Pericardium fibroblast (primary cell): ENCODE measurements around the gene PCDHA11. TPM values are rescaled to one million over a fixed set of nuclear protein-coding genes. Genes with fewer than 3 reads are reported as not detected.

Source experiments
- total RNA-seq: library from RNA; depleted of rRNA; stranded (reverse); fragments of >200 nt; gene quantifications from 2 replicates; pipeline ENCODE4 v1.2.3, GENCODE V29; 2015

The PCDHA11 gene, protein sequence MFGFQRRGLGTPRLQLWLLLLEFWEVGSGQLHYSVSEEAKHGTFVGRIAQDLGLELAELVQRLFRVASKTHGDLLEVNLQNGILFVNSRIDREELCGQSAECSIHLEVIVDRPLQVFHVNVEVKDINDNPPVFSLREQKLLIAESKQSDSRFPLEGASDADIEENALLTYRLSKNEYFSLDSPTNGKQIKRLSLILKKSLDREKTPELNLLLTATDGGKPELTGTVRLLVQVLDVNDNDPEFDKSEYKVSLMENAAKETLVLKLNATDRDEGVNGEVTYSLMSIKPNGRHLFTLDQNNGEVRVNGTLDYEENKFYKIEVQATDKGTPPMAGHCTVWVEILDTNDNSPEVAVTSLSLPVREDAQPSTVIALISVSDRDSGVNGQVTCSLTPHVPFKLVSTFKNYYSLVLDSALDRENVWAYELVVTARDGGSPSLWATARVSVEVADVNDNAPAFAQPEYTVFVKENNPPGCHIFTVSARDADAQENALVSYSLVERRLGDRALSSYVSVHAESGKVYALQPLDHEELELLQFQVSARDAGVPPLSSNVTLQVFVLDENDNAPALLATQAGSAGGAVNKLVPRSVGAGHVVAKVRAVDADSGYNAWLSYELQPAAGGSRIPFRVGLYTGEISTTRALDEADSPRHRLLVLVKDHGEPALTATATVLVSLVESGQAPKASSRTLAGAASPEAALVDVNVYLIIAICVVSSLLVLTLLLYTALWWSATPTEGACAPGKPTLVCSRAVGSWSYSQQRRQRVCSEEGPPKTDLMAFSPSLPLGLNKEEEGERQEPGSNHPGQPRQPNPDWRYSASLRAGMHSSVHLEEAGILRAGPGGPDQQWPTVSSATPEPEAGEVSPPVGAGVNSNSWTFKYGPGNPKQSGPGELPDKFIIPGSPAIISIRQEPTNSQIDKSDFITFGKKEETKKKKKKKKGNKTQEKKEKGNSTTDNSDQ
- not detected in 2 replicates for total RNA-seq

DNA sequence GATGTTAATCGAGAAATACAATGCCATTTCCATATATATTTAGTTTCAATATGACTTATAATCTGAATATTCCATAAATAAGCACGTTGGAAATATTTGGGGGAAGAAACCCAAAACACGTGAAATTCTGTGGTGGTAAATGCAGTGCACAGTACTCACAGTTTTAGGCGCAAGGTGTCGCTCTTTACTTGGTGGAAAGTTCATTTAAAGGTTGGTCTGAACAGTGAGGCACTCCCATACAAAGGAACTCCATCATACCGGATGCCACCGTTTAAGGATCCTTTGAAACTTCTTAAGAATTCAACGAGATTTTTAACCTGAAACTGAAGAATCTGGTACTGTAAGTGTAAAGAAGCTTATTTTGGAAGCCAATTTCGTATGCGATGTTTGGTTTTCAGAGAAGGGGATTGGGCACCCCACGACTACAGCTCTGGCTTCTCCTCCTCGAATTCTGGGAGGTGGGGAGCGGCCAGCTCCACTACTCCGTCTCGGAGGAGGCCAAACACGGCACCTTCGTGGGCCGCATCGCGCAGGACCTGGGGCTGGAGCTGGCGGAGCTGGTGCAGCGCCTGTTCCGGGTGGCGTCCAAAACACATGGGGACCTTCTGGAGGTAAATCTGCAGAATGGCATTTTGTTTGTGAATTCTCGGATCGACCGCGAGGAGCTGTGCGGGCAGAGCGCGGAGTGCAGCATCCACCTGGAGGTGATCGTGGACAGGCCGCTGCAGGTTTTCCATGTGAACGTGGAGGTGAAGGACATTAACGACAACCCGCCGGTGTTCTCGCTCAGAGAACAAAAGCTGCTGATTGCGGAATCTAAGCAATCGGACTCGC is at the start of gene PCDHA11:
Gene PCDHA11, plus strand, starts transcription at position 237 of the 834 bp plus-strand sequence. Its CDS starts 147 bp downstream, at position 384.

DNA sequence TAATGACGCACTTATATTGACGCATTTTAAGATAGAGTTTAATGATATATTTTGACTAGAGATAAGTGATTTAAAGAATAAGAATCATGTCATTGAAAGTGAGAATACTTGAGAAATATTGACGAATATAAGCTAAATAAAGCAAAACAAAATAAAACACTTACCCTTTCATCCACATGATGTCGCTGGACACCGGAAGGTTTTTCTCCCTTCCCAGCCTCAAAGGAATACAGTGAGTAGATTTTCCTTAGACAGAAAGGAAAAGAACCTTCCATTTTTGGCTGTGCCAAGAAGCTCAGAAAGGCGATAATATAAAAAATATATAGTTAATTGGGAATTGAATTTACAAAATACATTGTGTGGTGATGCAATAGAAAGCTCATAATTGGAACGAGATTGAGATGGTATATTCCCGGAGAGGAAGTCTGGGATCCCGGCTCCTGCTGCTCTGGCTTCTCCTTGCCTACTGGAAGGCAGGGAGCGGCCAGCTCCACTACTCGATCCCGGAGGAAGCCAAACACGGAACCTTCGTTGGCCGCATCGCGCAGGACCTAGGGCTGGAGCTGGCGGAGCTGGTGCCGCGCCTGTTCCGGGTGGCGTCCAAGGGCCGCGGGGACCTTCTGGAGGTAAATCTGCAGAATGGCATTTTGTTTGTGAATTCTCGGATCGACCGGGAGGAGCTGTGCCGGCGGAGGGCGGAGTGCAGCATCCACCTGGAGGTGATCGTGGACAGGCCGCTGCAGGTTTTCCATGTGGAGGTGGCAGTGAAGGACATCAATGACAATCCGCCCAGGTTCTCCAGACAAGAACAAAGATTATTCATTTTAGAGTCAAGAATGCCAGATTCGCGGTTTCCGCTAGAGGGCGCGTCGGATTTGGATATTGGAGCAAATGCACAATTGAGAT is 47.1 kb upstream of the PCDHA11 start, which contains the start of gene PCDHA5:
Gene PCDHA5, plus strand, starts transcription at position 239 of the 906 bp plus-strand sequence.

DNA sequence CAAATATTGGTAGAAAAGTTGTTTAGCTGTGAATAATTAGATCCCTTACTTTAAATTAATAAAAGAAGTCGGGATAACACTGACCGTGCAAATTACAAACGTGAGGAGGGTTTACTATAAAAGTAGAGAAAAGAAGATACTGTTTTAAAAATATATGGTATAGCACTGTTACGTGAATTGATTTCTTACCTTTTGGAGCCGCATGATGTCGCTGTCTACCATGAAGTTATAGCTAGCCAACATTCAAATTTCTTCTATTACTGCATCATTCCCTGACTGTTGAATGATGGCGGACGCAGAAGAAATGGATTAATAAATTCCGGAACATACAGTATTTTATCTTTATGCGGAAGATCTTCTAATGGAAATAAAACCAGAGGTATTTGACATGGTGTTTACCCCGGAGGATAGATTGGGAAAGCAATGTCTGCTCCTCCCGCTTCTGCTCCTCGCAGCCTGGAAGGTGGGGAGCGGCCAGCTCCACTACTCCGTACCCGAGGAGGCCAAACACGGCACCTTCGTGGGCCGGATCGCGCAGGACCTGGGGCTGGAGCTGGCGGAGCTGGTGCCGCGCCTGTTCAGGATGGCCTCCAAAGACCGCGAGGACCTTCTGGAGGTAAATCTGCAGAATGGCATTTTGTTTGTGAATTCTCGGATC is 40.9 kb upstream of the PCDHA11 start, which contains the start of gene PCDHA6:
Gene PCDHA6, plus strand, starts transcription at position 257 of the 658 bp plus-strand sequence. Its CDS starts 132 bp downstream, at position 389.

GRCh38 chr5:140833993-140834392 is 34.8 kb upstream of the PCDHA11 start, which contains the start of gene PCDHA7:
Gene PCDHA7 (plus strand): TSS chr5:140834269. CDS start chr5:140834384, 115 bp downstream.

GRCh38 chr5:140840978-140841962 is 27.5 kb upstream of the PCDHA11 start, which contains the start of gene PCDHA8:
Gene PCDHA8 (plus strand): TSS chr5:140841187. CDS start chr5:140841322, 135 bp downstream.

GRCh38 chr5:140848139-140849102 is 20.3 kb upstream of the PCDHA11 start, which contains the start of gene PCDHA9:
Gene PCDHA9 (plus strand): TSS chr5:140848382. CDS start chr5:140848496, 114 bp downstream.

GRCh38 chr5:140855772-140856674 is 12.7 kb upstream of the PCDHA11 start, which contains the start of gene PCDHA10:
Gene PCDHA10 (plus strand): TSS chr5:140855897. CDS start chr5:140856049, 152 bp downstream.

GRCh38 chr5:140875085-140876065 is 6.6 kb downstream of the PCDHA11 start, which contains the start of gene PCDHA12:
Gene PCDHA12 (plus strand): TSS chr5:140875308. CDS start chr5:140875473, 165 bp downstream.

DNA sequence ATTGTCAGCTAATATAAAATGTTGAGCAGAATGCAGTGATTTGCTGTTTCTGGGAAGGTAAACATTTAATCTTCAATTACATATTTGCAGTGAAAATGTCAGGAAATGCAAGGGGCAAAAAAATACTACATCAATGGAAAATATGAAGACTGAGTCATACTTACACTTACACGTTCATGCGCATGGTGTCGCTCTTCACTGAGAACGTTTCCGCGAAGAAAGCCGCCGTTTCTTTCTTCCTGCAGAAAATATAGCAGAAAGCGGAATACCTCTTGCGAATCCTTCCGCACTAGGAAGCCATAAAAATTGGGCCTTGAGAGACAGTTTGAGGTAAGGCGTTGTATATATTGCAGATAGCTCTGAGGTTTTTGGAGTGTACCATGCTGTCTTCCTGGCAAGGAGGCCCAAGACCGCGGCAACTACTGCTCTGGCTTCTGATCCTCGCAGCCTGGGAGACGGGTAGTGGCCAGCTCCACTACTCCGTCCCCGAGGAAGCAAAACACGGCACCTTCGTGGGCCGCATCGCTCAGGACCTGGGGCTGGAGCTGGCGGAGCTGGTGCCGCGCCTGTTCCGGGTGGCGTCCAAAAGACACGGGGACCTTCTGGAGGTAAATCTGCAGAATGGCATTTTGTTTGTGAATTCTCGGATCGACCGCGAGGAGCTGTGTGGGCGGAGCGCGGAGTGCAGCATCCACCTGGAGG is 13.3 kb downstream of the PCDHA11 start, which contains the start of gene PCDHA13:
Gene PCDHA13, plus strand, starts transcription at position 236 of the 702 bp plus-strand sequence. Its CDS starts 145 bp downstream, at position 381.

Other genes with a start within 250 kb of the PCDHA11 start
- gene CD14, start 235.8 kb upstream of the PCDHA11 start, total RNA-seq: 0.17 and 4.3 TPM in 2 replicates
- gene TMCO6, start 229.5 kb upstream of the PCDHA11 start, total RNA-seq: 8.6 and 11.8 TPM in 2 replicates
- 52.4 and 86.2 TPM in 2 replicates for gene NDUFA2, start 221.3 kb upstream of the PCDHA11 start, total RNA-seq
- 49.4 and 66.8 TPM in 2 replicates for gene IK, start 221.1 kb upstream of the PCDHA11 start, total RNA-seq
- 11.1 and 14.2 TPM in 2 replicates for gene WDR55, start 204.1 kb upstream of the PCDHA11 start, total RNA-seq
- not detected in 2 replicates for gene DND1, start 195.4 kb upstream of the PCDHA11 start, total RNA-seq
- 51.8 and 56.4 TPM in 2 replicates for gene HARS1, start 177.6 kb upstream of the PCDHA11 start, total RNA-seq
- gene HARS2, start 177.5 kb upstream of the PCDHA11 start, total RNA-seq: 15.4 and 18.9 TPM in 2 replicates
- gene ZMAT2, start 168.5 kb upstream of the PCDHA11 start, total RNA-seq: 26.7 and 33.5 TPM in 2 replicates
- not detected in 2 replicates for gene PCDHA1, start 82.8 kb upstream of the PCDHA11 start, total RNA-seq
- gene PCDHA2, start 74.1 kb upstream of the PCDHA11 start, total RNA-seq: not detected in 2 replicates
- gene PCDHA3, start 67.9 kb upstream of the PCDHA11 start, total RNA-seq: 0.12 TPM in 1 of 2 replicates, not detected in the other
- gene PCDHA4, start 61.9 kb upstream of the PCDHA11 start, total RNA-seq: 0.23 TPM in 1 of 2 replicates, not detected in the other
- under 0.01 TPM in 1 of 2 replicates, not detected in the other for gene PCDHA5, start 47.3 kb upstream of the PCDHA11 start, total RNA-seq
- 0.17 and 0.35 TPM in 2 replicates for gene PCDHA6, start 41.0 kb upstream of the PCDHA11 start, total RNA-seq
- 0.09 and 0.12 TPM in 2 replicates for gene PCDHA7, start 34.7 kb upstream of the PCDHA11 start, total RNA-seq
- gene PCDHA8, start 27.8 kb upstream of the PCDHA11 start, total RNA-seq: 0.09 TPM in 1 of 2 replicates, not detected in the other
- gene PCDHA9, start 20.6 kb upstream of the PCDHA11 start, total RNA-seq: not detected in 2 replicates
- under 0.01 TPM in 2 replicates for gene PCDHA10, start 13.1 kb upstream of the PCDHA11 start, total RNA-seq
- gene PCDHA12, start 6.4 kb downstream of the PCDHA11 start, total RNA-seq: not detected in 2 replicates
- not detected in 2 replicates for gene PCDHA13, start 13.2 kb downstream of the PCDHA11 start, total RNA-seq
- gene PCDHAC1, start 57.3 kb downstream of the PCDHA11 start, total RNA-seq: under 0.01 and 0.34 TPM in 2 replicates
- 0.60 and 2.6 TPM in 2 replicates for gene PCDHAC2, start 97.5 kb downstream of the PCDHA11 start, total RNA-seq
- not detected in 2 replicates for gene PCDHB1, start 182.4 kb downstream of the PCDHA11 start, total RNA-seq
- gene PCDHB2, start 225.7 kb downstream of the PCDHA11 start, total RNA-seq: 0.09 and 0.93 TPM in 2 replicates
- gene PCDHB3, start 231.5 kb downstream of the PCDHA11 start, total RNA-seq: 0.23 TPM in 1 of 2 replicates, not detected in the other